GM19035 (cell line): ENCODE measurements around the gene COL13A1.

Experiments used
- ATAC-seq: cut with Tn5 transposase; IDR thresholded peaks from one replicate; pipeline ENCODE4 v1.9.1; 2021; ENCODE audit not compliant: unreplicated experiment

COL13A1 gene

DNA sequence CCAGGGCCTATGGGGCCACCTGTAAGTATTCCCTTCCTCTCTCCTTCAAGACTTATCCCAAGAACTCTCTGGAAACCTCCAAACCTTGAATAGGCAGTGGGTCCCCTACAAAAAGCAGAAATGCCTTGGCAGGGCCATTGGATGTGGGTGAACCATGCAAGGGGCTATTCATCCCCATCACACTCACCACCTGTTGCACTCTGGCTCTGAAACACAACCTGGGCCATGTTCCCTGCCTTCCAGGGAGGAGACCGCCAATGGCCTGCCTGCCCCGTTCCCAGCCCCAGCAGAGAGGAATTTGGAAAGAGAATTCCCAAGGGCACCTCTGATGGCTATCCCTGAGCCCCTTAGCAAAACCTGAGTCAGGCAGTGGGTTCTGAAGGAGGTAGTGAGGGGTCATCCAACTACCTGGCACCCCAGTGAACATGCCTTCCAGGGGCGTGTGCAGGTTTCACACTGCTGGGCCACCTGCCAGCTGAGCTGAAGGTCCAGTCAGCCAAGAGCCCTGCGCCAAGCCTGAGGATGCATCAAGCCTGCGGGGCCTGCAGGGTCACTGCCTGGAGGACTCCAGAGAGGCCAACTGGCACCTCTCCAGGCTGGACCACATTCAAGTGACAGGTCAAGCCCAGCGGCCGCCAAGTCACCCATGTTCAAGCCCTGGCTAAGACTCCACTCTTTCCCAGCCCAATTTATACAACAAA lies 101.3 kb downstream of the COL13A1 start:
- ATAC-seq: no peak

DNA sequence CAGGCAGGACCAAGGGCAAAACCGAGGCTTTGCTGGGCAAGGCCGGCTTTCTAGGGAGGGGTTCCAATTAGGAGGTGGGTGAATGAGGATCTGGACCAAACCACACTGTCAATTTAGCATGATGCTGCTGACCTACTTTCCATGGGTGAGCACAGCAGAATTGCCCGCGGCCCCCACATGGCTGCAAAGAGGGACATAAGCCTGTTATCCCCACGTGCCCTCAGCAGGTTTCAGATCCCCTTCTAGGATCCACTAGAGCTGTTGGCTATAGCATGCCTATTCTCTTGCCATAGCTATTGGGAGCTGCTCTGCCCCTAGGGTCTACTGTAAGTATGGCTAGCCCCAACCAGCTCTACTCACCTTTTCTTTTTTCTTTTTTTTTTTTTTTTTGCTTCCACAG lies 102.8 kb downstream of the COL13A1 start:
- no peak for ATAC-seq

DNA sequence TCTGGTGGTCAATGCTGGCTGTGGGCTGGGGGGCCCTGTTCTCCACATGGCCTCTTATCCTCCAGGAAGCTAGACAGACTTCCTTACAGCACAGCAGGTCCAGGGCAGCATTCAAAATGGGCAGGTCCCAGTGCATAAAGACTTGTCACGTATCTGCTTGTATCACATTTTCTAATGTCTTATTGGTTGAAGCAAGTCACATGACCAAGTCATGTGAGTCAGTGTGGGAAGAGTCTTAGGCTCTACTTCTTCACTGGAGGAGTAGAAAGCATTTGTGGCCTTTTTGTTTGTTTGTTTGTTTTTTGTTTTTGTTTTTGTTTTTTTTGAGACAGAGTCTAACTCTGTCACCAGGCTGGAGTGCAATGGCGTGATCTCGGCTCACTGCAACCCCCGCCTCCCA lies 104.7 kb downstream of the COL13A1 start:
- no peak for ATAC-seq

DNA sequence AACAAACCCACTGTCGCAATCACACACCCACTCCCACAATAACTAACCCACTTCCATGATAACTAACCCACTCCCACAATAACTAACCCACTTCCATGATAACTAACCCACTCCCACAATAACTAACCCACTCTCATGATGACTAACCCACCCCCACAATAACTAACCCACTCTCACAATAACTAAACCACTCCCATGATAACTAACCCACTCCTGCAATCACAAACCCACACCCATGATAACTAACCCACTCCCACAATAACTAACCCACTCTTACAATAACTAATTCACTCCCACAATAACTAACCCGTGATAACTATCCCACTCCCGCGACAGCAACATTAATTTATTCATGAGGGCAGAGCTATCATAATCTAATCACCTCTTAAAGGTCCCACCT lies 105.8 kb downstream of the COL13A1 start:
- no peak for ATAC-seq

DNA sequence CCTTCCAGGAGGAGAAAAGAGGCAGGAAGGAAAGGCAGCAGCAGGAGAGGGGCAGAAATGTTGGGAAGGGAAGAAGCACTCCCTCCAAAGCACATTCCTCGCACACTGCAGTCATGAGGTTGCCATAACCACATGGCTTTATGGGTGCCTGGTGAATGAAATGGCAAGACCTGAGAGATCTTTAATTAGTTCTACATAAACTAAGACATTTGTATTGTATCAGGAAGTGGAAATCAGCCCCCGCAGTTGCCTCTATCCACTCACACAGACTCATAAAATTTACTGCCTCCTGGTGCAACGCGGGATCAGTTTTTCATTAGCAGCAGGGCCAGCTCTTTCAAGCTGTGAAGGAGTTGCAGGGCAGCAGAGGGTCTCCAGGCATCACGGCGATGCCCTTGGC lies 106.4 kb downstream of the COL13A1 start:
- ATAC-seq: no peak

DNA sequence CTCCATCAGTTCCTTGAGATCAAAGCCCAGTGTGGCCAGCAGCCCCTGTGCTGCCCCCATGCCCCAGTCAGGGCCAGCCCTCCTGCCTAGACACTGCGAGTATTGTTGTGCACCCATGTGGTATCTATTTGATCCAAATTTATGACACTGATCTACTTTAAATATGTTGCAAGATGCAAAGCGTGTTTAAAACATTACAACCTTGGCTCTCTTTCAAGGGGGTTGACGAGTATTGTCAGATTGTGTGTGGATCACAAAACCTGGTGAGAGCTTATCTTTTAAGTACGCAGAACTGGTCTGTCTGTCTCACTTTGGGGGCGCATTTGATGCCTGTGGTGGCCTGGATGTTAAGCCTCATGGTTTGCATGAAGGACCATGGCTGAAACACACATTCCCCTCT lies 108.9 kb downstream of the COL13A1 start:
- ATAC-seq: no peak

DNA sequence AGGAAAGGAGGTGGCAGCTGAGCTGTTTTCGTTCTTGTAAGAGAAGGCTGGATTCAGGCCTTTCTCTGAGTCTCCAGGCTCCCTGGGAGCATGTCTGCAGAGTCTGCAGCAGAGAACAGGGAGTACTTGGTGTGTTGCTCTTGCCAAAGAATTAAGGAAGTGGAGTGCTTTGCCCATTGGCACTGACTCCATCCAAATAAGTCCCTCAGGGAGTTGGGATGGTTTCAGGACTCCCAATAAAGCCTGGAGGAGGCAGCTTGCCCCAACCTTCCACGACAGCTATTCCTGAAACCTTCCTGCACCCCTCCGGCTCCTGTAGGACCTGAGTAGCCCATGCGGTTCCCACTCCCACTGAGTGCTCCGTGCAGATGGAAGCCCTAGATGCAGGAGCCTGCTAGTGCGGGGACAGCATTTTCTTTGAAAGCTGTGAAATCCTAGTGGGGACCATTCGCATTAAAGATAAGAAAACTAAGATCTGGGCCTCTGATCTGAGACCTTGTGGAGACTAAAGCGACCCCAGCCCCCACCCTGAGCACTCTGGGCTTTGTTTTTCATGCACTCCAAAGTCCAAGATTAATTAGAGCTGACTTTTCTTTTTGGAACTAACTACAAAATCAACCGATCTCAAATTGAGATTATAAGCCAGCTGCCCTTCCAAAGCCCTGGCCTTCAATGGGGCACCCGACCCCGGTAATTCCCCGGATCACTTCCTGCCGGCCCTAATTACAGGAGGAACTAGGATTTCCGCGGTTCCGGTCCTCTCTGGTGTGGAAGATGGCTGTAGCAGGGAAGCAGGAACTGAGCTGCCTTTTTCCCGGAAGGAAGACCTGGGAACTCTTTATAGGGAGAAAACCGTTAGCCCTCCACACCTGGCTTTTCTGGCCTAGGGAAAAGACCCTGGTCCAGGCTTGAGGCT lies 110.2 kb downstream of the COL13A1 start:
- ATAC-seq: no peak

DNA sequence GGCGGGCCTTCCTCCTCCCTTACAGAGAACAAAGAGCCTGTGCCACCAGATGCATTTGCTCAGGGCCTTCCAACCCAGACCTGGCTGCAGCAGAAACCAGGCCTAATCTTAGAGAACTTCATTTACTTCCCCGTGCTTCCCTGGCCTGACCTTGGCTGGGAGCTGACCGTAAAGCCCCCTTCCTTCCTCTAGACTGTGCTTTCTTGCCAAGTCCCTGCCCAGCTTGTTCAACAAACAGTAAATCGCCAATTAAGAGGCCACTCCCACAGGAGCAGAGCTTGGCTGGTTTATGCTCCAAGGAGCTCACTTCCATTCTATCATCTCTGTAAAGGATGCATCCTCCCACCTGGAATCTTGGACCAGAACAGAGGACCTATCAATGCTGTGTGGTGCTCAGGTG lies 110.9 kb downstream of the COL13A1 start:
- no peak for ATAC-seq

DNA sequence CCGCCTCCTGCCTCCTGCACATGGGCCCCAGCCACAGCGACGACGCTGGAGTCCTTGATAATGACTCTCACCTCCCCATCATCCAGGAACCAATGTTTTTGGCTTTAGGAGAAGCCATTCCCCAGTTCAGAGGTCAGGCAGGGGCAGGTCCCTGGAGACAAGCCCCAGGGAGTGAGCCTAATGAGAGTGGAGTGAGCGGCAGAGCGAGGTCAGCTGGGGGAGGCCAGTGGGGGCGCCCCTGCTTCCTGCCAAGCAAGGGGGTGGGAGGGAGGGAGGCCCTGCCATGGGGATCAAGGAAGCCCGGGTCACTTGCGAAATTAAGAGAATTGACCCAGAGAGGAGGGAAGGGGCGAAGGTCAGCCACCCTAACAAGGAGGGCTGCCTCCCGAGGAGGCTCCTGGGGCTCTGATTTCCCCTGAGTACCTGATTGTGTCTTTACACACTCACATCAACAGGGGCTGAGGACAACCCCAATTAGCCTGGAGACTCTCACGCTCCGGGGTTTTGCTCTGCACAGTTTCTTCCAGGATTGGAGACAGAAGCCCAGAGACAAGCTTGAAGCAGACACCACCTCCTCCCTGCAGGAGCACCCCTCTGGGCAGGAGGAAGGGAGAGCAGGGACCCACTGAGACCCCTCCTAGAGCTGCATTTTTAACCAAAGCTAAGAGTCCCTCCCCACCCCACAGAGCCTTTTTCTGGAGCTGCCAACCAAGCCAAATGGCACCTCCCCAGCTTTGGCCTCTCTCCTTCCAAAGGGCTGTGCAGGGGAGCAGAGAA lies 112.1 kb downstream of the COL13A1 start:
- ATAC-seq: no peak

DNA sequence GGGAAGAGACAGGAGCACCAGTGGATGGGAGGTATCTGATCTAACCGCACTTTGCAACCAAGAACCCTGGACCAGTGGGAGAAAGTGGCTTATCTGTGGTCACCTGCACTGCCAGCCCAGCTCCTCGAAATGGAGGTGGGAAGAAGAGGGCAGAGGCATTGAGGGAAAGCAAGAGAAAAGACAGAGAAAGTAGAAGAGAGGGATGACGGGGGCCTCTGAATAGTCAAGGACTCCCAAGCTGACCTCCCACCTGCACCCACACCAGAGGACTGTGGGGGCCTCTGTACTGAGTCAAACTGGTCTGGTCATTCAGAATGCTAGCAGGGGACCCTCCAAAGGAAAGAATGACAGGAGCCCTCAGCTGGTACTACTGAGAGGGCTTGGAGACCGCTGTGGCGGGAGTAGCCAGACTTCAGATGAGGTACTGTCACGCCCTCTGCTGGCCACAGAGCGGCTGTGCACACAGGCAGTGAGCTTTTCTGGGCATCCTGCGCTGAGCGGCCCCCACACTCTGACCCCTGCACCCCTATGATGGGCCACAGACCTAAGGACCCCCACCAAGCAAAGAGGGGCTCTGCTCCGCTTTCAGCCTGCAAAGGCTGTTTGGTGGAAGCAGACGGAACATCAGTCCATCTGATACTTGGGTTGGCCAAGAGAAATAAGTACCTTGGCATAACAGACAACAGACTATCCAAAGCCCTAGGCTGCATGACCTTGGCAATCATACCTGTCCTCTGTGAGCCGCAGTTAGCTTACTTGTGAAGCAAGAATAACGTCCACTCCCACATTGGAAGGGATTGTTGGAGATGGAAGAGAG lies 112.9 kb downstream of the COL13A1 start:
- no peak for ATAC-seq

DNA sequence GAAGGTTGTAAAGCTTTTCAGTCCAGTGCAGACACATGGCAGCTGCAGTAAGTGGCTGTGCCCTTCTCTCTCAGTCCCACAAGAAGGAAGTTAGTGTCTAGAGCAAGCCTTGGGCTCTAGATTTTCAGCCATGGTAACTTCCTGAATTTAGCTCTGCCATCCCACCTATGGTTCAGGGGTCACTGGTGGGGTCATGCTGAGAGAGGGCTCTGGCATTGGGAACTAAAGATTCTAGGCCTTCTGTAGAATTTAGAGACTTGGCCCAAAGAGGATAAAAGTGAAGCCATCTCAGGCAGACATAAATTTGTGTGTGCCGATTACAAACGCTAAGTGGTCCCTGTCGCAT lies 113.5 kb downstream of the COL13A1 start:
- ATAC-seq: no peak

DNA sequence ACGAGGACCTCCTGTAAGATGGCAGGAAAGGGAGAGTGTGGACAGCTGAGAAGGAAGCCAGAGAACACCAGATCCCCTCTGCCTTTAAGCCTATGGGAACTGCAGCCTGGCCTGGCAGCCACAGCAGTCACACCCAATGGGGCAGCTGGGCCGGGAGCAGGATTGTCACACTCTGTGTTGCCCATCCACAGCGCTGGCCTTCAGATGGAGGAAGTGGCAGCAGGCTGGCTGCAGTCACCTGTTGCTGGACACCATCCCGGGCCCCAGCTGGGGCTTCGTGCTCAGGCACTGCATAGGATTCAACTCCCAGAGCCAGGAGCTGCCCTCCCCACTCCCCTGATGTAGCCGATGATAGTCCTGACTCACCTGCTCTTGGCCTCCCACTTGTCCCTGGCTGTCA lies 114.4 kb downstream of the COL13A1 start:
- ATAC-seq: no peak

DNA sequence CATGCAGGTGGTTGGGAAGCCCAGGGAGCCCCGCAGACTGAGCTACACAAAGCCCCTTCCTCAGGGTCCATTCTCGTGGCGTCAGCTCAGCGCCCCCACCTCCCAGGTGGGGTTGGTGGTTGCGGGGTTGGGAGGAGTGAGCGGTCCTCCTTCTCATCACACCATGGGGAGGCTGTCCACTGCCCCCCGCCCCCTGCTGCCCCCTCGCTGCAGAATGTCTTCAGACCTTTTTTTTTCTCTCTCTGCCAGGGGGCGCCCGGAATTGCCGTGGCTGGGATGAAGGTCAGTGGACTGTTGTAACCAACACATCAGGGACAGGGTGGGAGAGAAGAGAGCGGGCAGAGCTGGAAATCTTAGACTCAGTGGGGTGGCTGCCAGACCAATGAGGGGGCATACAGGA lies 116.3 kb downstream of the COL13A1 start:
- no peak for ATAC-seq

DNA sequence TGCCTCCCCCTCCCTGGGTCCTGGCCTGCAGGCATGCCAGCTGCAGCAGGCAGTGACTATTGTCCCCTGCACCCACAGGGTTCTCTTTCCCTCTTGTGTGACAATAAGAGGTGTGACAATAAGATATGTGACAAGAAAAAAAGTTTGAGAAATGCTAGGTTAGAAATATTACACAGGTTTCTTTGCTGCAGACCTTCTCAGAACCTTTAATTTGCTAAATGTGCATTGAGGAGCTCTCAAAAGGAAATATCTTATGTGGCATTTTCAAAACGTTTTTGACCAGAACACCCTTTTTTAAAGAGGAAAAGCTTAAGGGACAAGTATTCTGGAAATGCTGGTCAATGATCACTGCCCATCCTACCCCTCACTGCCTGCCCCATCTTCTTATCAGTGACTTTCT lies 117.5 kb downstream of the COL13A1 start:
- ATAC-seq: no peak

DNA sequence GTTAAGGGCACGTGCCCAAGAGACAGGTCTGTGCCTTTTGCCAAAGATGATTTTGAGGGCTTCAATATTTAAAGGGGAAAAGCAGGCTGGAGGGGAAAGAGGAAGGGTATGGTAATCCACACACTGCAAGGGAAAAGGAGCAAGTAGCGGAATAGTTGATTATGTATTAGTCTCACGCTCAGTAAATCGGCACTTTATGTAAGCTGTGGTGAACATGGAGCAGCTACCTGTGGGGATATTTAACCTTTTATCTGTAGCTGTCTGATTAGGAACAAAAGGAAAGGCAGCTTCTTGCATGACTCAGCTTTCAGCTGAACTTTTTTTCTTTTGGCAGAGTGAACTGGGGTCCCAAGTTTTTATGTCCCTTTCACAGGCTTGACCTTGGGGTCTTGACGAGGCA lies 123.4 kb downstream of the COL13A1 start:
- no peak for ATAC-seq

DNA sequence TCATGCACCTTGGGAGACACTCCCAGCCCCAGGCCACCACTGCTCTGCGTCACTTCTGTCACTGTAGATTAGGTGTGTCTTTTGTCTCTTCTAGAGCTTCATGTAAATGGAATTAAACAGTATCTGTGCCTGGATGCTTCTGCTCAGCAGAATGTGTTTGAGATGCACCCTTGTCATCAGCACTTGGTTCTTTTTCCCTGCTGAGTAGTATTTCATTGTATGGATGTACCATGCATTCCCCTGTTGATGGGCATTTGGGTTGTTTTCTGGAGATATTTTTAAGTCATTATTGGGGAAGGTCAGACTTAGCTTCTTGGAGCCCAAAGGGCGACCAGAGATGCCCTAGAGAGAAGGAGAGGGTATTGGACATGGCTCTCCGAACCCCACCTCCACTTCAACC lies 126.6 kb downstream of the COL13A1 start:
- ATAC-seq: no peak

DNA sequence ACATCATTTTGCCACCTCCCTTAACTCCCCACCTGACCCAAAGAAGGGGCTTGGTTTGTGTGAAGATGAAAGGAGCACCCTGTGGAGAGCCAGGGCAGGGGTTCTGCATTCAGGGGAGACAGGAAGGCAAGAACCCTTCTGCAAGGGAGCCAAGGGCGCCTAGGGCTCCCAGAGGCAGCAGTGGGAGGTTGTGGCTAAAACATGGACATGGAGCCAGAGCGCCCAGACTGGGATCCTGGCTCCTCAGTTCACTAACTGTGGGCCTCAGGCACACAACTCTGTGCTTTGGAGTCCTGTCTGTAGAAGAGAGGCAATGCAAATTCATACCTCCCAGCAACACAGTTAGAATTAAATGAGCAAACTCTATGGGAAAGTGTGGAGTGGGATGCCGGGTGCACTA lies 127.9 kb downstream of the COL13A1 start:
- ATAC-seq: no peak

DNA sequence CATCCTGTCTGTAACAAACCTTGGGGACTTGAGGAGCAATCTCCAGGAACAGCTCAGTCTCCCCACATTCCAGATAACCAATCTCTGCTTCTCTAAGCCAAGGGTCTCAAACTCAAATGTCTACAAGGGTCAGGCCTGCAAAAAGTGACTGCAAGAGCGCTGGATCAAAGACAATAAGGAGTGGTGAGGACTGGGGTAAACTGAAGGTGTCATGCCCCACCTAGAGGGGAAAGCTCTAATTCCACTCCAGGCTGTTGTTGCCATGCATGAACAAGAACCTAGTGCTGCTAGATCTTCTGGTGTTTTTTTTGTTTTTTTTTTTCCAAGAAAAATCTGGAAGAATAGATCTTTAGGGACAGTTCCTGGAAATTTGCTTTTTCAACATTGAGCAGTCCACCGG lies 133.1 kb downstream of the COL13A1 start:
- no peak for ATAC-seq

DNA sequence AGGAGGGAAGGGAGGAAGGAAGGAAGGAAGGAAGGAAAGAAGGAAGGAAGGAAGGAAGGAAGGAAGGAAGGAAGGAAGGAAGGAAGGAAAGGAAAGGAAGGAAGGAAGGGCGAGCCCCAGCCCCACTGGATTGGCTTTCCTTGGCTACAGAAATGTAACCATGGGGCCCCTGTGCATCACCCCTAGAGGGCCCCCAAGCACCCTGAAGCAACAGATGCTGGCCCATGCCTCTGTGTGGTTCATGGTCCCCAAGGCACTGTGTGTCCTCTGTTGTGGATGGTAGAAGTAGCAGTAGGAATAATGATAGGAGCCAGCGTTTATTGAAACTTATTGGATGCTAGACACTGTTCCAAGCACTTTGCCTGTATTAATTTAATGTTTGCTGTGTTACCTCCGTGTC lies 134.4 kb downstream of the COL13A1 start:
- no peak for ATAC-seq

DNA sequence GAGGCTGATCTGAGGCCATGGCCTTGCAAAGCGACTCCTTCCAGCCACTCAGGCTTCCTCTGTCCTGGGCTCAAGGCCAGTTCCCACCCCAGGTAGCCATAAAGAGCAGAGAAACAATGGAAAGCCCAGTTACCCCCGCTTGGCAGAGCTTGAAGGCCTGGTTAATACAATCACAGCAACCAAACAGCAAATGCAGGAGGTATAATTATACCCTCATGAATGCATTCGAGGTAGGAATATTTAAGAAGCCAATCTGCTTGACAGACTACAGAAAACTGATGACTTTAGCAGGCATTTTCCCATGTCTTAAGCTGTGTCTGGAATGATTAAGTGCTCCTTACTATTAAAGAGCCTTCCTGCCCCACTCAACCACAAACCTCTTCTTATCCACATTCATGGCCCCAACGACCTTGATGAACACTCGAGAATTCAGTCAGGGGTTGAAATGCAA lies 136.9 kb downstream of the COL13A1 start:
- no peak for ATAC-seq

DNA sequence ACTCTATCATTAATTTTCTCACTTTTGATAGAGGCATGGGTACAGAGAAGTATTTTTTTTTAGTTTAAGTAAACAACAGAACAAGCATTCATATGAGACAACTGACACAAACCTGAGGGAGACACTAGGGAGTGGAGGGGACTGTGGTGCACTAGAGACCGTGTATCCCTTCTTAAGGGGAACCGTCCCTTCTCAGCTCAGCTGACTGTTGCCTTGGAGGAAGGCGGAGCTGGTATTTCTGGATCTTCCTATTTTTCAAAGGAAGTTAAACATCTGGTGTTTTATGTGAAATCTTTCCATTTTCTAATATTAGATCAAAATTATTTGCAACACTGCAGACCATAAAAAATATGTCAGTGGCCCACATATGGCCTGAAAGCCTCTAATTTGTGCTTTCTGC lies 137.4 kb downstream of the COL13A1 start:
- ATAC-seq: no peak
